ENCODE measurements around the gene HMX3.

HMX3 gene

DNA sequence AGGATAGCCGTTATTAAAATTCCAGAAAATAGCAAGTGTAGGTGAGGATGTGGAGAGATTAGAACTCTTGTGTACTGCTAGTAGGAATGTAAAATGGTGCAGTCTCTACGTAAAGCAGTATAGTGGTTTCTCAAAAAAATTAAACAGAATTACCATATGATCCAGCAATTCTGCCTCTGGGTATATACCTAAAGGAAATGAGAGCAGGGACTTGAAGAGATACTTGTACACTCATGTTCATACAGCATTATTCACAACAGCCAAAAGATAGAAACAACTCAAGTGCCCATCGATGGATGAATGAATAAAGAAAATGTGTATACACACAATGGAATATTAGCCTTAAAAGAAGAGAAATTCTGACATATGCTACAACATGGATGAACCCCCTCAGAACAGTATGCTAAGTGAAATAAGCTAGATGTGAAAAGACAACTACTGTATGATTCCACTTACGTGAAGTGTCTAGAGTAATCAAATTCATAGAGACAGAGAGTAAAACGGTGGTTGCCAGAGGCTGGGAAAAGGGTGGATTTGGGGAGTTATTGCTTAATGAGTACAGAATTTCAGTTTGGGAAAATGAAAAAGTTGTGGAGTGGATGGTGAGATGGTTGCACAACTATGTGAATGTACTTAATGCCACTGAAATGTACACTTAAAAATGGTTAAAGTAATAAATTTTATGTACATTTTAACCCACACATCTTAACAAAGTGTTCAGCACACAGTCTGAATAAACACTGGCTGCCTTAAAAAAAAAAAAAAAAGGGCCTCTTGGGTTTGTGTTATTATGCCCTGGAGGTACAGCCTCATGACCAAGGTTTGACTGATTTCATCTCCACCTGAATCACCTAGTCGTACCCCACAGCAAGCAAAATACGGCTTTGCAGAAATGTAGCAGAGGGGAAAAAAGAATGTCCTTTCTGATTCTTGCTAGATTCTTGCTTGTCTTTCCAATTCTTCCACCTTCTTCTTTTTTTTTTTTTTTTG lies 44.6 kb downstream of the HMX3 start:
- no peak for DNase-seq

DNA sequence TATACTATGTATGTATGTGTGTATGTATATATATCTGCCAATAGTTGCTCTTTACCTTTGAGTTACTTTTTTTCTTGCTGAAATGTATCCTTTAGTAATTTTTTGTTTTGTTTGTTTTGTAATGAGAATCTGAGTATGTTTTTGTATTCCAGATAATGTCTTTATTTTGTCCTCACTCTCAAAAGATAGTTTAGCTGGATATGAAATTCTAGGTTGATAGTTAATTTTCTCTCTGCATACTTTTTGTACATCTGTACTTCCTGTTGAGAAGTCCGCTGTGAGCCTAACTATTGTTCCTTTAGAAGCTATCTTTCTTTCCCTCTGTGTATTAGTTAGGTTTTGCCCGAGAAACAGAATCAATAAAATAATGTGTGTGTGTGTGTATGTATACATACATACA lies 48.0 kb downstream of the HMX3 start:
- no peak for DNase-seq

DNA sequence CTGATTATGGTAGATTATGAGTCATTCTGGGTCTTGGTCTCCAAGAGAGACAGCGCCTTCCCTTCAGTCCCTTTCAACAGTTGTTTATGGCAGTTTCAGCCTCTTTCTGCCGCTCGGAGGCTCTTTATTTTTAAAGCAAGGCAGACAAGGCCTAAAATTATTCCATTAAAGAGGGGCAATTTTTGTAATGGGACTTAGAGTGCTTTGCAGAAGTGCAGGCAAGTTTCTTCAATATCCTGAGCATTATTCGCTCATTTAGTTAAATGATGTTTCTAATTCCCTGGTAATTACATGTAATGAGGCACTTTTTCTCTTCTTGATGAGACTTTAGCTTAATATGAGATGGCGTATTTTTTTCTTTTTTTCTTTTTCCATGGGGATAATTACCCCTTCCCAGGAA lies 52.0 kb downstream of the HMX3 start:
- DNase-seq: no peak
